Muscle layer of duodenum (tissue), 2 donors: ENCODE data around the gene MAML2.

ENCODE experiments used
- H3K27ac ChIP-seq: one replicate; pipeline ENCODE4 v1.7.0; 2013; ENCODE audit warnings: mild to moderate bottlenecking, low read length
- H3K27me3 ChIP-seq: one replicate; pipeline ENCODE4 v1.7.0; 2013; ENCODE audit warnings: low read depth, mild to moderate bottlenecking, control low read depth, low read length
- H3K36me3 ChIP-seq, 2 donors: one replicate each; pipeline ENCODE4 v1.7.0; 2013; ENCODE audit warnings: low read length in 2 of 2, control low read depth in 1 of 2, mild to moderate bottlenecking in 1 of 2; ENCODE audit not compliant: insufficient read depth in 2 of 2, control insufficient read depth in 1 of 2
- H3K4me1 ChIP-seq, 2 donors: one replicate each; pipeline ENCODE4 v1.7.0; 2013; ENCODE audit warnings: low read length in 2 of 2, mild to moderate bottlenecking in 2 of 2, control low read depth in 1 of 2, moderate library complexity in 1 of 2; ENCODE audit not compliant: insufficient read depth in 2 of 2, control insufficient read depth in 1 of 2
- H3K4me3 ChIP-seq, 2 donors: one replicate each; pipeline ENCODE4 v1.7.0; 2013; ENCODE audit warnings: low read length in 2 of 2, low read depth in 1 of 2, mild to moderate bottlenecking in 1 of 2
- H3K9me3 ChIP-seq, 2 donors: one replicate each; pipeline ENCODE4 v1.7.0; 2013; ENCODE audit warnings: low read length in 2 of 2, control low read depth in 1 of 2, mild to moderate bottlenecking in 1 of 2; ENCODE audit not compliant: control insufficient read depth in 1 of 2
- donor health status: healthy.

Gene MAML2

GRCh38 chr11:96037405-96037949 lies 305.5 kb downstream of the MAML2 start:
- Histone ChIP-seq H3K27ac (no peak overlapping the region), H3K36me3 (no peaks in the 10 kb centered on the region), H3K27me3 (no peaks in the 10 kb centered on the region), H3K4me3 (no peak overlapping the region), H3K4me1 (peaks cover 4 to 20% of the 10 kb centered on the region in 2 donors), H3K9me3 (no peaks in the 10 kb centered on the region)

GRCh38 chr11:96036863-96037262 lies 306.1 kb downstream of the MAML2 start:
- Histone ChIP-seq H3K4me3 (no peak overlapping the region), H3K4me1 (peaks cover 4 to 20% of the 10 kb centered on the region in 2 donors), H3K36me3 (no peaks in the 10 kb centered on the region), H3K27ac (no peak overlapping the region), H3K27me3 (no peaks in the 10 kb centered on the region), H3K9me3 (no peaks in the 10 kb centered on the region)

GRCh38 chr11:96035740-96036078 lies 307.3 kb downstream of the MAML2 start:
- H3K27me3 ChIP-seq: no peaks in the 10 kb centered on the region
- no peak overlapping the region for H3K4me3 ChIP-seq
- H3K36me3 ChIP-seq: no peaks in the 10 kb centered on the region
- H3K9me3 ChIP-seq: no peaks in the 10 kb centered on the region
- H3K4me1 ChIP-seq: peaks cover 4 to 20% of the 10 kb centered on the region in 2 donors
- no peak overlapping the region for H3K27ac ChIP-seq

- Histone ChIP-seq H3K27ac (no peak overlapping the region), H3K4me1 (peaks cover 4 to 20% of the 10 kb centered on the region in 2 donors), H3K4me3 (no peak overlapping the region), H3K36me3 (no peaks in the 10 kb centered on the region), H3K9me3 (no peaks in the 10 kb centered on the region), H3K27me3 (no peaks in the 10 kb centered on the region)
These were observed 307.8 kb downstream of the MAML2 start for GRCh38 chr11:96035031-96035739.

GRCh38 chr11:96033599-96033998 lies 309.4 kb downstream of the MAML2 start:
- Histone ChIP-seq H3K4me3 (no peak overlapping the region), H3K4me1 (peaks cover 4 to 20% of the 10 kb centered on the region in 2 donors), H3K9me3 (no peaks in the 10 kb centered on the region), H3K27me3 (no peaks in the 10 kb centered on the region), H3K36me3 (no peaks in the 10 kb centered on the region), H3K27ac (no peak overlapping the region)

- H3K36me3 ChIP-seq: no peaks in the 10 kb centered on the region
- H3K27me3 ChIP-seq: no peaks in the 10 kb centered on the region
- no peaks in the 10 kb centered on the region for H3K9me3 ChIP-seq
- no peak overlapping the region for H3K4me3 ChIP-seq
- no peak overlapping the region for H3K27ac ChIP-seq
- peaks cover 4 to 20% of the 10 kb centered on the region in 2 donors for H3K4me1 ChIP-seq
These were observed 309.9 kb downstream of the MAML2 start for GRCh38 chr11:96033095-96033494.

- no peak overlapping the region for H3K4me3 ChIP-seq
- H3K27me3 ChIP-seq: no peaks in the 10 kb centered on the region
- no peaks in the 10 kb centered on the region for H3K36me3 ChIP-seq
- peaks cover 0 to under 1% of the 10 kb centered on the region in 2 donors for H3K4me1 ChIP-seq
- no peak overlapping the region for H3K27ac ChIP-seq
- no peaks in the 10 kb centered on the region for H3K9me3 ChIP-seq
These were observed 314.2 kb downstream of the MAML2 start for GRCh38 chr11:96028746-96029145.

GRCh38 chr11:96027021-96027420 lies 316.0 kb downstream of the MAML2 start:
- H3K27ac ChIP-seq: no peak overlapping the region
- H3K4me1 ChIP-seq: no peaks in the 10 kb centered on the region
- H3K27me3 ChIP-seq: no peaks in the 10 kb centered on the region
- no peaks in the 10 kb centered on the region for H3K9me3 ChIP-seq
- H3K4me3 ChIP-seq: no peak overlapping the region
- H3K36me3 ChIP-seq: no peaks in the 10 kb centered on the region

- Histone ChIP-seq H3K4me3 (no peak overlapping the region), H3K4me1 (no peaks in the 10 kb centered on the region), H3K9me3 (no peaks in the 10 kb centered on the region), H3K36me3 (no peaks in the 10 kb centered on the region), H3K27me3 (no peaks in the 10 kb centered on the region), H3K27ac (no peak overlapping the region)
These were observed 316.7 kb downstream of the MAML2 start for GRCh38 chr11:96026310-96026709.

GRCh38 chr11:96024666-96025065 lies 318.3 kb downstream of the MAML2 start:
- Histone ChIP-seq H3K27ac (no peak overlapping the region), H3K4me1 (no peaks in the 10 kb centered on the region), H3K36me3 (no peaks in the 10 kb centered on the region), H3K27me3 (no peaks in the 10 kb centered on the region), H3K9me3 (no peaks in the 10 kb centered on the region), H3K4me3 (no peak overlapping the region)

GRCh38 chr11:96023275-96023674 lies 319.7 kb downstream of the MAML2 start:
- H3K36me3 ChIP-seq: no peaks in the 10 kb centered on the region
- no peaks in the 10 kb centered on the region for H3K4me1 ChIP-seq
- H3K27ac ChIP-seq: no peak overlapping the region
- no peaks in the 10 kb centered on the region for H3K9me3 ChIP-seq
- H3K4me3 ChIP-seq: no peak overlapping the region
- no peaks in the 10 kb centered on the region for H3K27me3 ChIP-seq
